GM11168 (cell line): ENCODE data around the gene EPC2.
"Not testable (repeated sequence)": the region's sequence is repeated elsewhere in the genome, so short reads cannot be mapped to it uniquely, and the experiment has no call there.

Source experiments
- in situ Hi-C: fragments of 300-500 bp; cut with MboI; formaldehyde crosslinking; loops from one replicate; pipeline ENCODE4 v1.12.0; 2022; ENCODE audit warnings: low sequenced_read_pairs; ENCODE audit not compliant: unreplicated experiment

The EPC2 gene

GRCh38 chr2:148666555-148666954, 22.0 kb downstream of the EPC2 start:
- in situ Hi-C loops: no loop called here

GRCh38 chr2:148667113-148667836, 22.7 kb downstream of the EPC2 start:
- in situ Hi-C loops: no loop called here

GRCh38 chr2:148670773-148671172, 26.2 kb downstream of the EPC2 start:
- in situ Hi-C loops: no loop called here

- in situ Hi-C loops: no loop called here
These were observed 29.8 kb downstream of the EPC2 start for GRCh38 chr2:148674063-148675020.

- in situ Hi-C loops: no loop called here
These were observed 31.2 kb downstream of the EPC2 start for GRCh38 chr2:148675708-148676107.

GRCh38 chr2:148678302-148679179, 34.0 kb downstream of the EPC2 start:
- in situ Hi-C loops: not testable (repeated sequence)

GRCh38 chr2:148680462-148680861, 35.9 kb downstream of the EPC2 start:
- in situ Hi-C loops: no loop called here

- in situ Hi-C loops: no loop called here
These were observed 36.9 kb downstream of the EPC2 start for GRCh38 chr2:148681443-148681842.

GRCh38 chr2:148681862-148682261, 37.3 kb downstream of the EPC2 start:
- in situ Hi-C loops: not testable (repeated sequence)

GRCh38 chr2:148684507-148684906, 40.0 kb downstream of the EPC2 start:
- in situ Hi-C loops: no loop called here

- in situ Hi-C loops: no loop called here
These were observed 43.0 kb downstream of the EPC2 start for GRCh38 chr2:148687543-148687942.

GRCh38 chr2:148688011-148688410, 43.5 kb downstream of the EPC2 start:
- in situ Hi-C loops: not testable (repeated sequence)

GRCh38 chr2:148696985-148697384, 52.4 kb downstream of the EPC2 start:
- in situ Hi-C loops: no loop called here

GRCh38 chr2:148699830-148700229, 55.3 kb downstream of the EPC2 start:
- in situ Hi-C loops: no loop called here

GRCh38 chr2:148701039-148701438, 56.5 kb downstream of the EPC2 start:
- in situ Hi-C loops: no loop called here

GRCh38 chr2:148701877-148702276, 57.3 kb downstream of the EPC2 start:
- in situ Hi-C loops: no loop called here

- in situ Hi-C loops: no loop called here
These were observed 57.9 kb downstream of the EPC2 start for GRCh38 chr2:148702475-148702874.

- in situ Hi-C loops: no loop called here
These were observed 59.7 kb downstream of the EPC2 start for GRCh38 chr2:148704247-148704646.

GRCh38 chr2:148716378-148716920, 71.9 kb downstream of the EPC2 start:
- in situ Hi-C loops: no loop called here

GRCh38 chr2:148718039-148718438, 73.5 kb downstream of the EPC2 start:
- in situ Hi-C loops: no loop called here
